Body of pancreas (tissue), 4 donors: ENCODE results near the gene CENPS. TPM values are rescaled to one million over a fixed set of nuclear protein-coding genes. Genes with fewer than 3 reads are reported as not detected.
"Not testable (repeated sequence)": the region's sequence is repeated elsewhere in the genome, so short reads cannot be mapped to it uniquely, and the experiment has no call there.

Experiments
- ATAC-seq: fragments of 150-250 bp; one replicate; pipeline ENCODE4 v1.9.1; 2016
- DNase-seq, 4 donors: peaks; one replicate each; pipeline ENCODE4 v3.0.0-alpha.2; 2019
- H3K27ac ChIP-seq, 4 donors: fragments of 200-600 bp; sonication (generic); 1 replicate in 3 of 4; 2 replicates in 1 of 4; pipeline versions ENCODE4 v1.5.1 to v1.6.1; 2016 to 2019; ENCODE audit warnings: mild to moderate bottlenecking in 1 of 4, mixed read lengths in 1 of 4, moderate library complexity in 1 of 4
- H3K27me3 ChIP-seq, 2 donors: fragments of 200-600 bp; sonication (generic); one replicate each; pipeline ENCODE4 v1.6.0; 2016; ENCODE audit warnings: mild to moderate bottlenecking in 1 of 2
- H3K36me3 ChIP-seq, 2 donors: fragments of 200-600 bp; sonication (generic); replicated peaks in 1 of 2; 2 replicates each; pipeline ENCODE4 v1.5.1; 2016; ENCODE audit warnings: low read depth in 2 of 2; ENCODE audit not compliant: insufficient read depth in 1 of 2
- H3K4me1 ChIP-seq: fragments of 200-600 bp; sonication (generic); one replicate; pipeline ENCODE4 v1.6.0; 2016
- H3K4me3 ChIP-seq, 2 donors: fragments of 200-600 bp; sonication (generic); 1 replicate in 1 of 2; 2 replicates in 1 of 2; pipeline ENCODE4 v1.5.1; 2016 to 2019
- H3K9me3 ChIP-seq, 3 donors: fragments of 200-600 bp; sonication (generic); 1 replicate in 2 of 3; 2 replicates in 1 of 3; pipeline ENCODE4 v1.5.1; 2016
- POLR2A ChIP-seq, 3 donors: fragments of 450-650 bp; IDR thresholded peaks; one replicate each; pipeline ENCODE4 v1.6.1; 2016; ENCODE audit warnings: antibody characterized with exemption in 3 of 3, mild to moderate bottlenecking in 2 of 3
- WGBS, 2 donors: methylation state at CpG; one replicate each; pipeline ENCODE4 v1.1.5; 2017; 5-methylcytosine and 5-hydroxymethylcytosine counted together
- intact Hi-C: fragments of 100-400 bp; cut with DNase I; formaldehyde crosslinking; loops from one replicate; pipeline ENCODE4 v1.15.1; 2023
- total RNA-seq, 2 donors: library from RNA; depleted of rRNA; stranded (reverse); fragments of >200 nt; gene quantifications; one replicate each; pipeline ENCODE4 v1.1.0, GENCODE V29; 2016
- TF ChIP-seq, protein P1 (sequence below), 7 experiments: fragments of 450-650 bp in 4 of 7; fragments of 200-600 bp in 3 of 7; sonication (generic) in 3 of 7; IDR thresholded peaks; one replicate each; pipeline ENCODE4 v1.5.1; 2016 to 2019; ENCODE audit warnings: antibody characterized with exemption in 7 of 7

The CENPS gene
- total RNA-seq, 2 donors from 2014 or later, result 8.2 to 11.4 TPM

GRCh38 chr1:10424651-10425050, 5.6 kb upstream of the CENPS start:
- no peak for ATAC-seq
- no peak for DNase-seq
- Histone ChIP-seq H3K27ac (no peak overlapping the region), H3K4me3 (no peak overlapping the region), H3K9me3 (no peaks in the 10 kb centered on the region), H3K27me3 (no peaks in the 10 kb centered on the region), H3K4me1 (peaks cover 4% of the 10 kb centered on the region), H3K36me3 (peaks cover 0 to 6% of the 10 kb centered on the region in 2 donors)
- WGBS, 2 donors, result 58 to 82% methylated on average over 8 of the region's 8 CpGs
- TF ChIP-seq, protein P1, sequence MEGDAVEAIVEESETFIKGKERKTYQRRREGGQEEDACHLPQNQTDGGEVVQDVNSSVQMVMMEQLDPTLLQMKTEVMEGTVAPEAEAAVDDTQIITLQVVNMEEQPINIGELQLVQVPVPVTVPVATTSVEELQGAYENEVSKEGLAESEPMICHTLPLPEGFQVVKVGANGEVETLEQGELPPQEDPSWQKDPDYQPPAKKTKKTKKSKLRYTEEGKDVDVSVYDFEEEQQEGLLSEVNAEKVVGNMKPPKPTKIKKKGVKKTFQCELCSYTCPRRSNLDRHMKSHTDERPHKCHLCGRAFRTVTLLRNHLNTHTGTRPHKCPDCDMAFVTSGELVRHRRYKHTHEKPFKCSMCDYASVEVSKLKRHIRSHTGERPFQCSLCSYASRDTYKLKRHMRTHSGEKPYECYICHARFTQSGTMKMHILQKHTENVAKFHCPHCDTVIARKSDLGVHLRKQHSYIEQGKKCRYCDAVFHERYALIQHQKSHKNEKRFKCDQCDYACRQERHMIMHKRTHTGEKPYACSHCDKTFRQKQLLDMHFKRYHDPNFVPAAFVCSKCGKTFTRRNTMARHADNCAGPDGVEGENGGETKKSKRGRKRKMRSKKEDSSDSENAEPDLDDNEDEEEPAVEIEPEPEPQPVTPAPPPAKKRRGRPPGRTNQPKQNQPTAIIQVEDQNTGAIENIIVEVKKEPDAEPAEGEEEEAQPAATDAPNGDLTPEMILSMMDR (IDR thresholded peaks at IDR 0.05), result no peak
- no peak for TF ChIP-seq POLR2A (IDR thresholded peaks at IDR 0.05)
- intact Hi-C loops, result loop anchor here (10.0 kb wide), 1 partner anchor 550 kb away; no protein-coding TSS in a partner anchor

DNA sequence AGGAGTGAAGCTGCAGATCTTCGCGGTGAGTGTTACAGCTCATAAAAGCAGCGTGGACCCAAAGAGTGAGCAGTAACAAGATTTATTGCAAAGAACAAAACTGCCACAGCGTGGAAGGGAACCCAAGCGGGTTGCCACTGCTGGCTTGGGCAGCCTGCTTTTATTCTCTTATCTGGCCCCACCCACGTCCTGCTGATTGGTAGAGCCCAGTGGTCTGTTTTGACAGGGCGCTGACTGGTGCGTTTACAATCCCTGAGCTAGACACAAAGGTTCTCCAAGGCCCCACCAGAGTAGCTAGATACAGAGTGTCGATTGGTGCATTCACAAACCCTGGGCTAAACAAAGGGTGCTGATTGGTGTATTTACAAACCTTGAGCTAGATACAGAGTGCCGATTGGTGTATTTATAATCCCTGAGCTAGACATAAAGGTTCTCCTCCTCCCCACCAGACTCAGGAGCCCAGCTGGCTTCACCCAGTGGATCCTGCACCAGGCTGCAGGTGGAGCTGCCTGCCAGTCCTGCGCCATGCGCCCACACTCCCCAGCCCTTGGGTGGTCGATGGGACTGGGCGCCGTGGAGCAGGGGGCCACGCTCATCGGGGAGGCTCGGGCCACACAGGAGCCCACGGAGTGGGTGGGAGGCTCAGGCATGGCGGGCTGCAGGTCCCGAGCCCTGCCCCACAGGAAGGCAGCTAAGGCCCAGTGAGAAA, 4.3 kb upstream of the CENPS start:
- H3K4me1 ChIP-seq, H3K36me3 ChIP-seq, H3K27ac ChIP-seq, DNase-seq, ATAC-seq, H3K9me3 ChIP-seq, H3K4me3 ChIP-seq, H3K27me3 ChIP-seq: not testable (repeated sequence)
- WGBS, 2 donors, result 72 to 75% methylated on average over 8 to 15 of the region's 21 CpGs
- intact Hi-C loops, result loop anchor here (10.0 kb wide), 1 partner anchor 551 kb away; no protein-coding TSS in a partner anchor

DNA sequence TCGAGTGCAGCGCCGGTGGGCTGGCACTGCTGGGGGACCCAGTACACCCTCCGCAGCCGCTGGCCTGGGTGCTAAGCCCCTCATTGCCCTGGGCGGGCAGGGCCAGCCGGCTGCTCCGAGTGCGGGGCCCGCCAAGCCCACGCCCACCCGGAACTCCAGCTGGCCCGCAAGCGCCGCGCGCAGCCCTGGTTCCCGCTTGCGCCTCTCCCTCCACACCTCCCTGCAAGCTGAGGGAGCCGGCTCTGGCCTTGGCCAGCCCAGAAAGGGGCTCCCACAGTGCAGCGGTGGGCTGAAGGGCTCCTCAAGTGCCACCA, 3.7 kb upstream of the CENPS start:
- H3K9me3 ChIP-seq, H3K4me3 ChIP-seq, H3K27me3 ChIP-seq, ATAC-seq, H3K27ac ChIP-seq, DNase-seq, H3K36me3 ChIP-seq: not testable (repeated sequence)
- intact Hi-C loops, result loop anchor here (10.0 kb wide), 1 partner anchor 552 kb away; no protein-coding TSS in a partner anchor
- H3K4me1 ChIP-seq, result peaks cover 13% of the 10 kb centered on the region
- 89% methylated on average over 14 of the region's 21 CpGs; no CpG with 5 or more reads in 1 of the 2 donors for WGBS, 2 donors

DNA sequence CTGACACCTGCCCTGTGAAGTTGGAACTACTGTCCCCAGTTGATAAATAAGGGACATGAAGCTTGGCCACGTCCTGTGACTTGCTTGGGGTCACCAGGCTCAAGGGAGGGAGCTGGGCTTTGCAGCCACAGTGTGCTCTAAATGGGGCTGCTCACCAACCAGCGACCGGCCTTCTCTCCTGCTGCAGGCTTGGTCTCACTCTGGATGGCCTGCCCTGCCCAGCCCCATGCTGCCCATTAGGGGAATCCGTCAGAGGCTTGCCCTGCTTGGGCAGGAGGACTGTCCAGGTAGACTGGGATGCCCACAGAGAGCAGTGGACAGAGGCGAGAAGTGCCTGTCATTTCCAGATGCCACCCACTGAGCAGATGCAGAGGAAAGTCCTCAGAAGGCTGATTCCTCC, 1.2 kb upstream of the CENPS start:
- no peak overlapping the region for H3K27ac ChIP-seq
- no peaks in the 10 kb centered on the region for H3K9me3 ChIP-seq
- TF ChIP-seq, protein P1 (IDR thresholded peaks at IDR 0.05), result no peak
- no peak for TF ChIP-seq POLR2A (IDR thresholded peaks at IDR 0.05)
- intact Hi-C loops, result loop anchor here (10.0 kb wide), 1 partner anchor 554 kb away; no protein-coding TSS in a partner anchor
- peaks cover 24% of the 10 kb centered on the region for H3K4me1 ChIP-seq
- no peaks in the 10 kb centered on the region for H3K27me3 ChIP-seq
- no peaks in the 10 kb centered on the region for H3K36me3 ChIP-seq
- WGBS, 2 donors, result 46 to 59% methylated on average over 3 to 5 of the region's 5 CpGs
- no peak for DNase-seq
- no peak for ATAC-seq
- H3K4me3 ChIP-seq, result no peak overlapping the region

DNA sequence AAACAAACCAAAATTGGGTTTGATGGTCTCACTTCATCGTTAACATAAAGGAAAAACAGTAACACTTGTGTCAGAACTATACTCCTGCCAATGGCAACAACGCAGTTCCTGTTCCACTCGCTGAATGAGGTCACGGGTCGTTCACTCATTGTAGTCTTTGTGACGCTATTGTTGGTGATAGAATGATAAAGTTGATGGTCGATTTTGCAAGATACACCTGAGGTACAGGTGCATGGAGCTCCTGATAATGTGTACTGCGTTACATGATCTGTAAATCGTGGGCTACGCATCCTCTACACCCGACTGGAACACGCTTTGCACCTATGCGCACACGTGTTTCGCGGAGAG, 391 bp upstream of the CENPS start:
- H3K36me3 ChIP-seq, result no peaks in the 10 kb centered on the region
- peaks cover 24% of the 10 kb centered on the region for H3K4me1 ChIP-seq
- no peaks in the 10 kb centered on the region for H3K9me3 ChIP-seq
- peak overlapping the region in 3 of 4 donors; percentile 23 to 74 (median 61) for H3K27ac ChIP-seq
- TF ChIP-seq, protein P1 (IDR thresholded peaks at IDR 0.05), result no peak
- TF ChIP-seq POLR2A (IDR thresholded peaks at IDR 0.05), result no peak
- H3K4me3 ChIP-seq, result peak overlapping the region in 1 of 2 donors; percentile 18
- peak in 2 of 4 donors; percentile 7 to 25 for DNase-seq
- no peak for ATAC-seq
- no peaks in the 10 kb centered on the region for H3K27me3 ChIP-seq
- WGBS, 2 donors, result 4 to 12% methylated on average over 11 to 16 of the region's 16 CpGs
- intact Hi-C loops, result loop anchor here (10.0 kb wide), 1 partner anchor 555 kb away; no protein-coding TSS in a partner anchor
